OCI-LY1 (cell line): ENCODE measurements around the gene JOSD2.

ENCODE experiments used
- CTCF ChIP-seq: fragments of 200-600 bp; sonication (generic), shearing (Covaris generic); IDR thresholded peaks from 2 replicates; pipeline ENCODE4 v1.5.1; 2017; ENCODE audit warnings: mild to moderate bottlenecking, antibody characterized with exemption, low read length, moderate library complexity, mixed read lengths
- EZH2 ChIP-seq: fragments of 200-600 bp; sonication (generic), shearing (Covaris generic); IDR thresholded peaks from 2 replicates; pipeline ENCODE4 v1.8.0; 2017; ENCODE audit warnings: borderline replicate concordance, mixed run types, mild to moderate bottlenecking, antibody characterized with exemption, low read length, moderate library complexity, mixed read lengths

- TF ChIP-seq CTCF: no peak
- TF ChIP-seq EZH2: no peak
Observed at GRCh38 chr19:50488389-50489194, 22.4 kb downstream of the JOSD2 start.
